GM21515 (cell line): ENCODE data around the gene FAM72D.
"Not testable (repeated sequence)": the region's sequence is repeated elsewhere in the genome, so short reads cannot be mapped to it uniquely, and the experiment has no call there.

Experiments
- ATAC-seq: cut with Tn5 transposase; IDR thresholded peaks from one replicate; pipeline ENCODE4 v1.9.1; 2021; ENCODE audit not compliant: unreplicated experiment

The FAM72D gene

DNA sequence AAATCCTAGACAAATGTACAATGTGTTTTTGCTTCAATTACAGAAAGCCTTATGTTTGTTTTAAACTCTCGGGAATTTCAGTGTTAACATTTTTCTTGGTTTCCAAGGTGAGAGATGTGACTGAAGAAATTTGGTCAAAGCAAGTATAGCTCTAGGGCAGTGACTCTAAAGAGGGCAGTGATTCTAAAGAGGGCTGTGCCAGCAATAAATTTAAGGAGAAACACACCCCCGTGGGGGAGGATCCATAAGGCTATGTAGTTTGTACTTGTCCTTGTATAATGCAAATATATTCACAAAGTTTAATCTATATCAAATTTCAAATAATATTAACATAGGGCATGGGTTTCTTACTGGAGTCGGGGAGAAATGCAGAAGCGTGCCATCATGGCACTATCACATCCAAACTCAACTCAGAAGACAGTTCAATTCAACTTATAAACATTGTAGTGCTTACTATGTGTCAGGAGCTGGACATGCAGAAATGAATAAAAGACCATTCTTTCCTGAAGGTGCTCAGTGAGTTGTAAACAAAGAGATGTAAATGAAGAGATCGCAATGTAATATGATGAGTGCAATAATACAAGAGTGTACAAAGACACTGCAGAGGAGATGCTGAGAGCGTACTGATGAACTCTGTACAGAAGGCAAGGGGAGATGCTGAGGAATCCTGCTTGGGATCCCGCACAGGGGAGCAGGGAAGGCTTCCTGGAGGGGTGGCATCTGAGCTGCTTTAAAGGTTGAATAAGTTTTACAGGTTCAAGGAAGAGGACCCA lies 13.1 kb upstream of the FAM72D start:
- not testable (repeated sequence) for ATAC-seq

DNA sequence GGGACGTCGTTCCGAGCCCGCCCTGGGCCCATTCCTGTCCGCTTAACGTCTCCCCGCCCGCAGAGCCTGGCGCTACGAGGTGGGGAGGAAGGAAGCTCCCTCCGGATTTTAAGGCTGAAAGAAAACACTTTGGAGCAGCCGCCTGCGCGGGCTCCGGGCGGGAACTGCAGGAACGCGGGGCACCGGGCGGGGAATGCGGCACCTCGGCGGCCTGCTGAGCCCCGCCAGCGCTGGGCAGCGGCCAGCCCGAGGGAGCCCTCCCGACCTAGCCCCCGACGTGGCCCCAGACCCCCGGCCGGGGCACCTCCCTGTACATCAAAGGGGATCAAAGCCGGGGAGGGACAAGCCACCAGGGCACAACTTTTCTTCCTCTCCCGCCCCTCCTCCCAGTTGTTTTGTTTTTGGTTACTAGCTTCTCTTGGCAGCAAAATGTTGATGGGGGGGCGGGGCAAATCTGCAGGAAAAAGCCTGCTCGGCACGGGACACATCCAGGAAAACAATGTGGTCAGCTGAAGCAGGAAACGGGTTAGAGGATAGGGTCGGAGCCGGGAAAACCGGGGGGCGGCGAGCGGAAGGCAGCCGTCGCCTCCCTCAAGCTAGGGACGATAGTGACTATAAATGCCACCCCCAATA lies 2.1 kb upstream of the FAM72D start:
- not testable (repeated sequence) for ATAC-seq

DNA sequence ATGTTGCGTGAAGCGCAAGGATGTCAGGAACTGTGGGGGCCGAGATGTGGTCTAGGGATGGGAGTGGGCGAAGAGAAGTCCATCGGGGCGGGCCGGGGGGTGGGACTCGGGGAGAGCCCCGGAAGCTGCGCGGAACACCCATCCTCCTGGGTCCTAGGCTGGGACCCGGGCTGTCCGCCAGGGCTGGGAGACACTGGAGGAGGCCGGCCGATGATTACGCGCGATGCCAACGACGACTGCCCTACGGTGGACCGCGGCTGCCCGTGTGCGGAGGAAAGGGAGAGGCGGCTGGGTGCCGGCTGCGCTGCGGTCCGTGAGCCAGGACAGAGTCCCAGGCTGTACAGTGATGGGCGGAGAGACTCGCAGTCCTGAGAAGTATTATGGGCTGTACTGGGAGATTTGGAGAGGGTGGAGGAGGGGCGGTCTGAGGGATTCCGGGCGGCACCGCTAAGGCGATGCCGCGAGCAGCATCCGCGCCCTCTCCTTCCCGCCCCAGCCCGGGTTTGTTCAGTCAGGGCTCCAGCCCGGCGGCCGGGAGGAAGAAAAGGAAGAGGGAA lies 1.0 kb upstream of the FAM72D start:
- peak; percentile 9 for ATAC-seq

DNA sequence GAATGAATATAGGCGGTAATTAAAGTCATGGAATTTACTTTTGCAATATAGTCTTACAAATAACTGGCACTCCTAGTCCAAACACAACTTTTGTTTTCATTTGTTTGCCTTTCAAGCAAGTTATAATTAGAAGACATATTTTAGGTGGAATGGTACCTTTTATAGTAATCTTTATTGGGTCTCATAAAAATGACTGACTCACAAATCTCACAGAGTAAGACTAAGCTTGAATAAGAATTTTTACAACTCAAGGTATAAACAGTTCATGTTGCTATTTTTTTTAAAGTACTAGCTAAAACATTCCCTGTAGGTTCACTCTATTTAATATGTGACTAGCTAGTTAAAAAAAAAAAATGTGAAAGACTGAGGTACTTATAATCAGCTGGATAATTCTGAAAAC lies 6.0 kb downstream of the FAM72D start:
- not testable (repeated sequence) for ATAC-seq

DNA sequence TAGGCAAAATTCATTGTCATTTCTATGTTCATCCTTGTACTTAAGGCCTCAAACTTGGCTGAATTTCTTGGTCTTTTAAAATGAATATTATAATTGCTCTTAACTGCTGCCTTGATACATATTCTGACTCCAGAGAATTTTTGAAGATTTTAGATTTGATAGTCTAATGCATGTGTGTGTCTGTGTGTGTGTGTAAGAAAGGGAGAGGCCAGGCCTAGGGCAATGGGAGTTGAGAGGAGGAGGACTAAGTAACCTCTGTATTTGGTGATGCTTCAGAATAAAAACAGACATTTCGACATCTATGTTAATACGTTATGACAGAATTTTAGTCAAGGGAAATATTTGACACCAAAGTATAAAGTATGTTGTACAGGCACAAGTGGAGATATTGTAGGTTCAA lies 7.5 kb downstream of the FAM72D start:
- not testable (repeated sequence) for ATAC-seq

DNA sequence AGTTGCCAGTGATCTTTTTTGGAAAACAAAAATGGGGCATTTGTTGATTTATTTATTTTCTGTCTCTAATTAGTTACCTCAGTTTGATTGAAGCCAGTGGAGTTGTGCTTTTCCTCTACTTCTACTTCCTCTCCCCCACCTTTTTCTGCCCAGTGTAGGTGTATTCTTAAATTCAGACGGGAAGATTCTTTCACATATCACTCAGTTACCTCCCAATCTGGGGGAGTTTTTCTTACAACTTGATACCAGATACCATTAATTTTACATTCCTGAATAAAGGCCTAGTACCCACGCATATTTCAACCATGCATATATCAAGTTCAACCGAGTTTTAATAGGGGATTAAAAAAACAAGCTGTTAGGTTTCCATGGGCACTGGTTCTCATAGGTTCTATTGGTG lies 15.9 kb downstream of the FAM72D start:
- ATAC-seq: not testable (repeated sequence)

DNA sequence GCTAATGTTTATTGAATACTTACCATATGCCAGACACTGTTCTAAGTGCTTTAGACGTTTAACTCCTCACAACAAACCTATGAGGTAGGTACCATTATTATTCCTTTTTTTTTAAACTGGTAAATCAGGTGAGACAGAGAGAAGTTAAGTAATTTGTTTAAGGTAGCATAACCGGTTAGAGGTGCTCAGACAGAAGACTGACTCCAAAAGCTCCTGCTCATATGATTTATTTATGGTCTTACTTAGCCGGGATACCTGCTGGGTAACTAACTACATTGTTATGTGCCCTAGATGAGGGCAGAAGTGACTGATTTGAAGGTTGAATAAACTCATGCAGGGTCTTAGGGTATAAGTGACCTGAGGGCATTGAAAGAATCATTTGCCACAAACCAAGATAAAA lies 16.9 kb downstream of the FAM72D start:
- not testable (repeated sequence) for ATAC-seq

DNA sequence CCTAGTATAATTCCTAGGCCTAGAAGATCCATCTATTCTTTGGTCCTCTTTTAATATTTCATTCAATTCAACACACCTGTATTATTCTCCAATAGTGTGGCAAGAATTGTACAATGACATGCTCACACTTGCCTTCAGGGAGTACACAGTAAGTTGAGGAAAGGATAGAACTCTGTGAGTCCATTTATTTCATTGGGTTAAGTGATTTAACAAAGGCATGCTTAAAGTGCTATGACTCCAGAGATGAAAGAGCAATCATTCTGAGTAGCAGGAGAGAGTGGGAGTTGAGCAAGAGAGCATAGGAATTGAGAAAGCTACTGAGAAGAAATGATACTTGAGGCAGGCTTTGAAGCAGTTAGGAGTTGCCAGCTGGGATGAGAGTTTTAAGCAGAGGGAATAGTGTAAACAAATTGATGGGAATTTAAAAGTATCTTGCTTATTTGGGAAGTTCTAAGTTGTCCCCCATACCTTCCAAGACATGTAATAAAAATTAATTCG lies 18.8 kb downstream of the FAM72D start:
- not testable (repeated sequence) for ATAC-seq

DNA sequence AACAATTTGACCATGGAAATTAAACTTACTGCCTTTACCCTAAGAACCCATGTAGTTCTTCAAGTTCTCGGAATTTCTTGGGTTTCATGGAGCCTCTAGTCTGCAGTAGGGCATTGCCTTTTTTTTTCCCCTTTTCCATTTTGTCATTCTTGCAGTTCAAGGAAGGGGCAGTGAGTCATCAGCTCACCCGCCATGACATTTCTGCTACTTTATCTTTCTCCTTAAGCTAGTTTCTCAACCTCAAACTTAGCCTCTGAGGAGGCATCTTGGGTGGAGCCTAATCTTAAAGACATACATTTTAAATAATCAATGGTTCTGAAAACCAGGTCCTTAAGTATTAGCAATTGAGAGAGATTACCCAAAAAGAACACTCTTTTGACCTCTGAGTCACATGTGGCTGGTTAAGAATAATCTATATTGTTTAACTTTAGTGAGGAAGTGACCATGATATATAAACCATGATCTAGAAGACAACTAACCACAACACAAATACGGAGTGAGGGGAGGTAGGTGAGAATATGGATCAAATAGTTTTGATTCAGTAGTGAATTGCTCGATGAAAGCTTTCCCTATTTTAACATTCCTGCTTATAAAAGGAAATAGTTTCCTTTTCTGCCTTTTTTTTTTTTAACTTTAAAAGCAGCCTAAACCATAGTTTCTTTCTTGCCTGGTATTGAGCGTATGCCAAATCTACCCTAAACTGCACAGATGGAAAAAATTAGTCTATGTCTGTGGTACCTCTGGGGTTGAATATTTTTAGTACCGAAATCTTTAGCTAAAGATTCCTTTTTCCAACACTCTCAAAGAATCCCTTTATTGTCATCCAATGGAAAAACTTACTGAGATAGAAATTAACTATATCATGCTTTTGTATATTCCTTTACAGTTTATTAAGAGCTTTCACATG lies 20.1 kb downstream of the FAM72D start:
- not testable (repeated sequence) for ATAC-seq

DNA sequence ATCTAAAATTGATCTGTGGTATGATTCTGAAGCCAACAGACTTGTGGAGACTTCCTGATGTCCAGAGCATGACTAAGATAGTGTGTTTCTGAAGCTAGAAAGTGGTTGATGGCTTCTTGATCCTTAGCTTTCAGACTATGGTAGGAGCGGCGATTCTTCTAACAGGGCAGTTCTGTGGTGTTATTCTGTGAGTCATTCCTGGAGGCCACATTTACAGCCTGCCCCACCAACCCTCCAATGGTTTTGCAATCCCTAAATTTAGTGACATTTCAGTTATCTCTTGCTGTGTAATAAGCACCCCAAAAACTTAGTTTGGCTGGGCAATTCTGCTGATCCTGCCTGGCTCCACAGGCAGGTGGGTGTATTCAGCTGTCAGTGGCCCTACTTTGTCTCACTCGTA lies 24.1 kb downstream of the FAM72D start:
- ATAC-seq: not testable (repeated sequence)

DNA sequence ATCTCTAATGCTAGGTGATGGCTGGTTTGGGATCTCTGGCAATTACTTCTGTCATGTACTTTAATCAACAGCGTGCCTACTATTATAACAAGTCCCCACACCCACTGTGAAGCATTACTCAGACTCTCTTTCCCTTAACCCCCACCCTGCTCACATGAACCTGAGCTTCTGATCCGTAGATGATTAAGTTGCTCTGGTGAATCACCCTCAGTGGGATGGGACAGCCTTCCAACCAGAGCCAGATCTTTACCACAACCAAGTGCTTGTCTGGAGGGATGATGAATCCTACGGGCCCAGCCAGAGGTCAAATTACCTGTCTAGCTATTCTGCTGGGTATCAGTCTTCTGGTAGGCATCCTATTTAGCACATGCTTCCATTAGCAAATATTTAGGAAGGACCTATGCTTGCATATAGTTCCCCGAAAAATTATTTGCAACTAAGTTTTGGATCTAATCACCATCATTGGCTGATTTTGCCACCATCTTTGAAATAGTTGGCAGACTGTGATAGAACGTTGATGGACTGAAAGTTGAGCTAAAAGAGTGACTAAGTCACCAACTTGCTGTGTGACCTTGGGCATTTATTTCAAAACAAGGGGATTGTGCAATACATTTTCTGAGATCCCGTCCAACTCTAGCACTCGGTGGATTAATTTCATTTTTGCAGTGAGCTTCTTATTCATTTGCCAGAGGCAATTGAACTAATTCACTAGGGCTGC lies 26.7 kb downstream of the FAM72D start:
- ATAC-seq: not testable (repeated sequence)

DNA sequence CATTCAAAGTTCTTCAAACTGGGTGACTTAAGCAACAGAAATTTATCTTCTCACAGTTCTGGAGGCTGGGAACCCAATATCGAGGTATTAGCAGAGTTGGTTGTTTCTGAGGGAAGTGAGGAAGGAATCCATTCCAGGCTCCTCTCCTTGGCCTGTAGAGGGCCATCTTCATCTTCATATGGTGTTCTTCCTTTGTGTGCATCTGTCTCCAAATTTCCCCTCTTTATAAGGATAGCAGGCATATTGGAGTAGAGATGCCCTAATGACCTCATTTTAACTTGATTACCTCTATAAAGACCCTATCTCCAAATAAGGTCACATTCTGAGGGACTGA lies 27.3 kb downstream of the FAM72D start:
- ATAC-seq: not testable (repeated sequence)

DNA sequence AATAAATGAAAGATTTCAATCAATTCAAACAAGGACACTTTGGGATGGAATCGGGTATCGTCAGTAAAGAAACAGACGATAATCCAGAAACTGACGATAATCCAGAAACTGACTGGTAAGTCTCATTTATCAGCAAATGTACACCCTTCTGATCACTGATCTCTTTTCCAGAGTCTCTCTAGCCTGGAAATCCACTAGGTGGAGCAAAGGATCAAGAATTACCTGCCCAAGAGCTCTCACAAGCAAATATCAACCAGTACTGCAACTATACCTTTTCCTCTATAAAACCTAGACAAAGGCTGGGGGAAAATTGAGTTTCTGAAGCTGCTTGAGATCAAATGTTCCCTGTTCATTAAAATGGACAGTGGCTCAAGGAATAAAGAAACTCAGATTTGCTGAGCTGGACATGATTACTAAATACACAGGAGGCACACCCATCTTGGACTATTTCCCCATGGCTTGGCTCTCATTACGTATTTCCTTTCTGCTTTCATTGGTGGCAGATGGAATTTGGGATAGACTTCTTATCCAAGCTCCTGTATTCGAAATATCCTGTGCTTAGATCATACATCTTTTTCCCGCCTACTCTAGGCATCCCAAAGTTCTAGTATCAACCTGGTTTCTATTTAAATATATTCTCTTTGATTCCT lies 28.3 kb downstream of the FAM72D start:
- ATAC-seq: not testable (repeated sequence)

DNA sequence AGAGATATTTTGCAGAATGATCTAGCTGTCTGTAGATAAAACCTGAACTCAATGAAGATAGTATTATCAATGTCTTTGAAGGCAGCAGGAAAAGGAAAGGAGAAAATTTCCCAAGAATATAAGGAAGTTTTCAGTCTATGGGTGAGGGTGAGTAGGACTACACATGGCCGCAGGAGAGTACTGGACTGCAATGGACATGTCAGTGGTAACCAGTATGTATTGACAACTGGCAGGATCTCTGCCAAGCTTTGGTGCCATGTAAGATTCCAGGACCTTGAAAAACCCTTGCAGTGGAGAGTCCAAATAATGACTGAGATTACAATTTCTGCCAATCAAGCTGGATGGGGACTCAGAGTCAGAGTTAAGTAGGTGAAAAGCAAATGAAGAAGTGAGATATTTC lies 29.3 kb downstream of the FAM72D start:
- not testable (repeated sequence) for ATAC-seq

DNA sequence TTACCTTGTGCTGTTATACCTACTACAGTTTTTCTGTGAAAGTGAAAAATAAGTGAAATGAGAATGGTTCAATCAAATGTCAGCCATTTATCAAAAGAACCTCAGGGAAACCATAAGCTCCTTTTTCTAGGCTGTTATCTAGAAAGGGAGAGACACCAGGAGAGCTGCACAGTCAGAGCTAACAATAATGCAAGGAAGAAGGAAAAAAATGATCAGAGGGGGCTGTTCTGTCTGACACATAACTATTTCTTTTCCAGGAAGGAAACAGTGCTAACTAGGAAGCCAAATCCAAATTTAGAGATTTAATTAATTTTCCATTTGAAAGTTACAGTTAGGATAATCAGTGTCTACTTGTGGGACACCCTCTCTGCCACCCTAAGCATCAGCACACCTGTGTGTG lies 31.4 kb downstream of the FAM72D start:
- not testable (repeated sequence) for ATAC-seq

DNA sequence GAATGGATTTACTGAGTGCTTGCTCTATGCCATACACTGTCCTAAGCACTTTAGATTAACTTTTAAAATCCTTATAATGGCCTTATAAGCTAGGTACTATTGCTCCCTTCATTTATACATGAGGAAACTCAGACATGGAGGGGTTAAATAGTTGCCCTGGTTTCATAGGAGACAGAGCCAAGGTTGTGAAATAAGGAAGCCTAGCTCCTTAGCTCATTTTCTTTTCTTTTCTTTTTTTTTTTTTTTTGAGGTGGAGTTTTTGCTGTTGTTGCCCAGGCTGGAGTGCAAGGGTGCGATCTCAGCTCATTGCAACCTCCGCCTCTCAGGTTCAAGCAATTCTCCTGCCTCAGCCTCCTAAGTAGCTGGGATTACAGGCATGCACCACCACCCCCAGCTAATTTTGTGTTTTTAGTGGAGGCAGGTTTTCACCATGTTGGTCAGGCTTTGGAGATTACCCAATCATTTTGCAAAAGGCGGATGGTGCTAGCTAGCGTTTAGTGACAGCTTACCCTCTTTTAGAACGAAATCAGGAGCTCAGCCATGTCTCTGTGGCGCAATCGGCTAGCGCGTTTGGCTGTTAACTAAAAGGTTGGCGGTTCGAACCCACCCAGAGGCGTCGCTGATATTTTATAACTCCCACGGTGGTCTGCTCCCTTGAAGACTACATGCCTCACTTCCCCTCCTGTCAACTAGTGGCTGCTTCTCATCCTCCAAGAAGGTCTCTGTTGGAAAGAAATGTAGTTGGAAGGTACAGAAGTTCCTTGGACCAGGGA lies 33.1 kb downstream of the FAM72D start:
- not testable (repeated sequence) for ATAC-seq

DNA sequence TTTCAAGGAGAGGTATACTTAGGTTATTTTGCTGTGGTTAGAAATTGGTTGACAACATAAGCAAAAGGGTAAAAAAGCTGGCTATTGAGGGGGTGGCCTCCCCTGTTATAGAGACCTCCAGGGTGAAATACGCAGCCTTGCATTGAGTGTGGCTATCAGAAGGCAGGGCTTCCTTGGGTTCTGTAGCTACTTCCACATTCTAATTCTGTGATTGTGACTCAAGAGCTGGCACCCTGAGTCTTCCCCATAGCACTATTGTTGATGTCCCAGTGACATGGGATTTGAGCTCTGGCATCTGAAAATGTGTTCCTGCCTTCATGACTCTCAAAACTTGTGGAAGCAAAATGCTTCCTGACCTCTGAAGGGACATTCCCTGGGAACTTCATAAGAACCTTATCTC lies 38.7 kb downstream of the FAM72D start:
- not testable (repeated sequence) for ATAC-seq

DNA sequence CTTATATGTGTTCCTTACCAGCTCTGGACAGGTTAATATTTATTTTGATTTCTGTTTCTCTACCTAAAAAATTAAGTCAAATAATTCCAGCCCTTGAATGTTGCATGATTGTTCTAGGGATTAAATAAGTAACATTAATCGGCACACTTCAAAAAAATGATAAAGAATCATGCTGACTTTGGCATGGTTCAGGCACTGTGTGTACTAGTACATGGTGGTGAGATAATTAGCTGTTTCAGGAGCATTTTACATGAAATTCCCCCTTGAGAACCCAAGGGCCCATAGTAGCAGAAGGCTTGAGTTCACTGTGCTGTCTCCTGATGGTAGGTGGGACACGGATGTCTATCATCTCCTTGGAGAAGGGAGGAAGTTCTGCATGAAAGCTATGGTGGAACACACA lies 44.8 kb downstream of the FAM72D start:
- not testable (repeated sequence) for ATAC-seq

DNA sequence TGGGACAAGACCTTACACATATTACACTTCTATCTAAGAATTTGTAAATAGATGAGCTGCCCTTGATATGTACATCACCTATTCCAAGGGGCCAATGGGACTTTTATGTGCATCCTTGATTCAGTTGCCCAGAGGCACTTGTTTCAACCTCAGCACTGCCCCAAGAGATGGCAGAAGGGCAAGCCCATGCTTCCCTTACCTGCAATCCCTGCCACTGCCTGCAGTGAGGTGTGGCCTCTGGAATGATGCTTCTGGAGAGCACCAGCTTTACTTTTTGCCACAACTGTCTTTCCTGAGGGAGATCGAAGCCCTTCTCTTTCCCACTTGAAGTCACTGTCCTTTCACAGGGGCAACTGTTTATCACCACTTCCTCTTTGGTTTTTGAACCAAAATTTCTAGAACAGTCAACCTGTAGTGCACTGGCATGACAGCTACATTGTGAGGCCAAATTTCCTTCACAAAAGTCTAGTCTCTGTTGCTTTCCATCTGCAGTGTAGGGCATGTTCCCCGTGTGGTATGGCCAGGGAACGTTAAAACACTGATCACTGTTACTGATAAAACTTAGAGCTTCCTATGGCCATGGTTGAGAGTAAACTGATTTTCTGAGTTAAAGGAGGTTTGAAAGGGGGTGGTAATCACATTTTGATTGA lies 48.6 kb downstream of the FAM72D start:
- ATAC-seq: not testable (repeated sequence)
